Activated CD4-positive, CD25-positive, alpha-beta regulatory T cell (primary cell): ENCODE results near the gene NPPA.

Experiments
- DNase-seq, 4 experiments: peaks; one replicate each; lab custom pipeline; 2025; lab: John Stamatoyannopoulos, UW

NPPA gene

DNA sequence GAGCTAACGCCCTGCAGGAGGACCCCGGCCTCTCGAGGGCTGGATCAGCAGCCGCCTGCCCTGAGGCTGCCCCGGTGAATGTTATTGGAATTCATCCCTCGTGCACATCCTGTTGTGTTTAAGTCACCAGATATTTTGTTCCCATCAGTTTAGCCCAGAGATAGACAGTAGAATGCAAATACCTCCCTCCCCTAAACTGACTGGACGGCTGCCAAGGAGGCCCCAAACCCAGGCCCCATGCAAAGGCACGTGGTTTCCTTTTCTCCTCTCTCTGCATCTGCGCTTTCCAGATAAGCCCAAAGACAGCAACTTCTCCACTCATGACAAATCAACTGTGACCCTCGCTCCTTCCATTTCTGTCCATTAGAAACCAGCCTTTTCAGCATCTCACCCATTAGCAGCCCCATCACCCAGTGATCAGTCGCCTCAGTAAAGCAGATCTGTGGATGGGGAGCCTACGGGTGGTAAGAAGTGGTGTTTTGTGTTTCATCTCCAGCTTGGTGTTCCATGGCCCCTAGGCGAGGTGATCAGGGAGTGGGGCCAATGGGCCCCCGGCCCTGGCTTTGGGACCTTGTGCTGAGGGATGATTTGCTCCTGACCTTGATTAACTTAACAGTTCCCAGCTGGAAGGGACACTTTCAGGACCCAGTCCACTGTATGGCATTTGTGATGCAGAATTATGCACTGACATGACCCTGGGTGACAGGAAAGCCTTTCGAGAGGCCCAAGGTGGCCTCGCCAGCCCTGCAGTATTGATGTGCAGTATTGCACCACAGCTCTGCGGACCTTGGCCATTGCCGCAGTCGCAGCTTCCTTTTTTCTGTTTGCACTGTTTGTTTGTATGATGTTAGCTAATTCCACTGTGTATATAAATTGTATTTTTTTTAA is 5.2 kb downstream of the NPPA start:
- no peak for DNase-seq

DNA sequence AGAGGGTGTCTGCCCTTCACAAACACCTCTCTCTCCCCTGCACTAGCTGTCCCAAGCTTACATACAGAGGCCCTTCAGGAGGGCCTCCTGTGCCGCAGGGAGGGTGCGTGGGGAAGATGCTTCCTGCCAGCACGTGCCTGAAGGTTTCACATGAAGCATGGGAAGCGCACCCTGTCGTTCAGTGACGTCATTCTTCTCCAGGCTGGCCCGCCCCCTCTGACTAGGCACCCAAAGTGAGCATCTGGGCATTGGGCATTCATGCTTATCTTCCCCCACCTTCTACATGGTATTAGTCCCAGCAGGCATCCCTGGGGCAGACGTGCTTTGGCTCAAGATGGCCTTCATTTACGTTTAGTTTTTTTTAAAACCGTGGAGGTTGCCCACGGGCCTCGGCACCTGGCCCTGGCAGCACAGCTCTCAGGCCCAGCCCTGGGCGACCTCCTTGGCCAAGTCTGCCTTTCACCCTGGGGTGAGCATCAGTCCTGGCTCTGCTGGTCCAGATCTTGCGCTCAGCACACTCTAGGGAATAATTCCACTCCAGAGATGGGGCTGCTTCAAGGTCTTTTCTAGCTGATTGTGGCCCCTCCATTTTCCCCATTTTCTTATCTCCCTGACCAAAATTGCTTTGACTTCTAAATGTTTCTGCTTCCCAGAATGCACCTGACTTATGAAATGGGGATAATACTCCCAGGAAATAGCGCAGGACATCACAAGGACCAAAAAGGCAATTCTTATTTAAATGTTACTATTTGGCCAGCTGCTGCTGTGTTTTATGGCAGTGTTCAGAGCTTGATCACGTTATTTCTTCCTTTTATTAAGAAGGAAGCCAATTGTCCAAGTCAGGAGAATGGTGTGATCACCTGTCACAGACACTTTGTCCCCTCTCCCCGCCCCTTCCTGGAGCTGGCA is 6.1 kb downstream of the NPPA start:
- no peak for DNase-seq

DNA sequence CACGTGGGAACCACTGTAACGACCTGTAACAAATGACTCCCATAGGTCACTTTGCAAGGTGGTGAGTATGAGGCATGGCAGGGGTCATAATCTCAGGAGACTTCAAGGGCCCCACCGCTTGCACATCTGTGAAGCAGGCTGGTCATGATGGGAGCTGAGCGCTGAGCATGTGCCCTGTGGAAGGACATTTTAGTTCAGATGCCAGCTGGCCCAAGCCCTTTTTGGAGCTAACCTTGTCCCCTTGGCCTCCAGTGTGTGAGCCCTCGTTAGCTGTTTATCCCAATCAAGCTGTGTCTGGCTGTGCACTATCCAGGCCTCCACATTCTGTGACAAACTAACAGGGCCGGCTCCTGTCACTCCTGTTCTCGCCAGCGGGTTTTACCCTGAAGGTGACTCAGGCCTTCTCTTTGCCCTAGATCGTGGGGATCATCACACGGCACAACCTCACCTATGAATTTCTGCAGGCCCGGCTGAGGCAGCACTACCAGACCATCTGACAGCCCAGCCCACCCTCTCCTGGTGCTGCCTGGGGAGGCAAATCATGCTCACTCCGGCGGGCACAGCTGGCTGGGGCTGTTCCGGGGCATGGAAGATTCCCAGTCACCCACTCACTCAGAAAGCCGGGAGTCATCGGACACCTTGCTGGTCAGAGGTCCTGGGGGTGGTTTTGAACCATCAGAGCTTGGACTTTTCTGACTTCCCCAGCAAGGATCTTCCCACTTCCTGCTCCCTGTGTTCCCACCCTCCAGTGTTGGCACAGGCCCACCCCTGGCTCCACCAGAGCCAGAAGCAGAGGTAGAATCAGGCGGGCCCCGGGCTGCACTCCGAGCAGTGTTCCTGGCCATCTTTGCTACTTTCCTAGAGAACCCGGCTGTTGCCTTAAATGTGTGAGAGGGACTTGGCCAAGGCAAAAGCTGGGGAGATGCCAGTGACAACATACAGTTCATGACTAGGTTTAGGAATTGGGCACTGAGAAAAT is 7.6 kb downstream of the NPPA start:
- no peak for DNase-seq

DNA sequence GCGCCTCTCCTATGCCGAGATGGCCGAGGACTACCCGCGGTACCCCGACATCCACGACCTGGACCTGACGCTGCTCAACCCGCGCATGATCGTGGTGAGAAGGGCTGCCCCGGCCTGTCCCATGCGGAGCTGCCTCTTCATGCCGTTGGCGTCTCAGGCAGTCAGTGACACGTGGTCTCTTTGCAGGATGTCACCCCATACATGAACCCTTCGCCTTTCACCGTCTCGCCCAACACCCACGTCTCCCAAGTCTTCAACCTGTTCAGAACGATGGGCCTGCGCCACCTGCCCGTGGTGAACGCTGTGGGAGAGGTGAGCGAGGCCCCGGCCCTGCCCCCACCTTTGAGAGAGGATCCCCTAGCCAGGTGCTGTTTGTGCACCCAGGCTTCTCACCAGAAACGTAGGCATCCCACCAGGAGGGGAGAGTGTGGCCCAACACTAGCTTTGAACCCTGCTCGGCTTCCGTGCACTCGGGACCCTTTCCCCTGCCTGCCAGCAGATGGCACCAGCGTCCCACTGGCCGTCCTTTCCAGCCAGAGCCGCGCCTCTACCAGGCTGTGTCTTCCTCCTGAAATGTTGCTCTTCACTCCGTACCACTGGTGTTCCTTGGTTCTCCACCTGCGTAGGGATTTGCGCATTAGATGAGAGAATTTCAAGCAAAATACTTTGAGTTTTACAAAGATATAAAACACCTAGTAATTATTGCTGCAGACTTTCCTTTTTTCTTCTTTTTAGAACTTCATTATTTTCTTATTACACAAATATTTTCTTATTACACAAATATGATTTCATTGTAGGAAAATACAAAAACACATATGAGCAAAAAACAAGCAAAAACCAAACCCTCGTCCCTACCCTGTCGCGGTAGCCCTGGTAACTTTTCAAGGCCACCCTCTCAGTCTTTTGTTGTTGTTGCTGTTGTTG is 9.0 kb downstream of the NPPA start:
- peak; percentile 32 to 64 (median 56) for DNase-seq

DNA sequence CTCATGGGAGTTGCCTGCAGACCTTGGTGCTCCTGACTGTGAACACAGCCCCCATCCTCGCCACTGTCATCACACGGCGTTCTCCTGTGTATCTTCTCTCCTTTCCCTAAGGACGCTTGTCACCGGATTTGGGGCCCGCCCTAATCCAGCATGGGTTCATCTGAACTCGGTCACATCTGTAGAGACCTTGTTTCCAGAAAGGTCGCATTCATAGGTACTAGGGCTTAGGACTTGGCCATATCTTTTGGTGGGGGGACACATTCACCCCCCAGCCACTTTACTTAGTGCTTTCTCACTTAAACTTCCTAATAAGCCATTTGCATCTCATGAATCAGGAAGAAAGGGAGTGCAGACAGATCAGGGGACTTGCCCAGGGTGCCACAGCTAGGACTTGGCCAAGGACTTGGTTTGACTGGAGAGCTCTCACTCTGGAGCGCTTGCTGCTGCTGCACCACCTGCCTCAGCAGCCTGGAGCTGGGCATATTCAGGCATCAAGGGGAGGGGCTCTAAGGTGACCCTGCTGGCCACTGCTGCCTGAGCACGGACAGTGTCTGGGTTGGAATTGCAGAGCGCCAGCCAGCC is 9.7 kb downstream of the NPPA start:
- no peak for DNase-seq

DNA sequence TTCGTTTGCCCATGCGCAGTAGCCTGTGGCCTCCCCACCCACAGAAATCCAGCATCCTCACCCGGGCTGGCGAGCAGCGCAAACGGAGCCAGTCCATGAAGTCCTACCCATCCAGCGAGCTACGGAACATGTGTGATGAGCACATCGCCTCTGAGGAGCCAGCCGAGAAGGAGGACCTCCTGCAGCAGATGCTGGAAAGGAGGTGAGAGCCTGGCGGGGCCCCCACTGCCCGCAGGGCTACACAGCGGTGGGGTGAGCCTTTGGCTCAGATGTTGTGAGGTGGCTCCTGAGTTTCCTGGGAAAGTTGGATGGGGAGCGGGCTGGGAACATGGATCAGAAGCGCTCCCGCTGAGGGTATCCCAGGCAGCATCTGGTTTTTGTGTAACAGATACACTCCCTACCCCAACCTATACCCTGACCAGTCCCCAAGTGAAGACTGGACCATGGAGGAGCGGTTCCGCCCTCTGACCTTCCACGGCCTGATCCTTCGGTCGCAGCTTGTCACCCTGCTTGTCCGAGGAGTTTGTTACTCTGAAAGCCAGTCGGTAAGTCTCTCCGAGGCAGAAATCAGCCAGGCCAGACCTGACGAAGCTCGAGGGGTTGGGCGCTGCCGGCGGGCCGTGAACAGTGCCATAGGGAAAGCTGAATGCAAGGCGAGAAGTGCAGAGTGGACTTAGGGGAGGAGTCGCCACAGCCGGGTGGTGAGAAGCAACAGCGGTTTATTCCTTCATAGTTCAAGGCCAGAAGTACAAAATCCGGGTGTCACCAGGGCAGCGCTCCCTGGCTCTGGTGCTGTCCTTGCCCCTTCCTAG is 10.4 kb downstream of the NPPA start:
- DNase-seq: no peak

DNA sequence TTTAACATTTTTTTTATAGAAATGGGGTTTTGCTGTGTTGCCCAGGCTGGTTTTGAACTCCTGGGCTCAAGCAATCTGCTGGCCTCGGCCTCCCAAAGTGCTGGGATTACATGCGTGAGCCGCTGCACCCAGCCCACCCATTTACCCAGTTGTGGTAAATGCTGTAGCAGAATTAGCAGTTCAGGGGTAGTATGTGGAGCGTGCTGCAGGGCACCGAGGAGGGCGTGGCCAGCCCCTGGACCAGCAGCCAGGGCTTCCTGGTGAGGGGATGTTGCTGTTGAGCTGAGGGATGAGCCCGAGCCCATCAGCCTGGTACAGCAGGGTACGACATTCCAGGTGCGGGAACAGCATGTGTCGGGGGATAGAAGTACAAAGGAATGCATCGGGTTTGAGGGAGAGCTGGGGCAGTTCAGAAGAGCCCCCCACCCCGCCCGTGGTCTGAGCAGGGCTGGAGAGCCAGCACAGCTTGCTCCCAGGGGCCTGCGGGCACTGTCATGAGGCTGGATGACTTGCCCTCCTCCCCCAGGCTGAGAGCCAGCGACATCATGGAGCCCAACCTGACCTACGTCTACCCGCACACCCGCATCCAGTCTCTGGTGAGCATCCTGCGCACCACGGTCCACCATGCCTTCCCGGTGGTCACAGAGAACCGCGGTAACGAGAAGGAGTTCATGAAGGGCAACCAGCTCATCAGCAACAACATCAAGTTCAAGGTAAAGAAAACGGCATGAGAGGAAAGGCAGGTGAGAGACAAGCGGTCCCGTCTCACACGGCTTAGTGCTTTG is 11.9 kb downstream of the NPPA start:
- no peak for DNase-seq

DNA sequence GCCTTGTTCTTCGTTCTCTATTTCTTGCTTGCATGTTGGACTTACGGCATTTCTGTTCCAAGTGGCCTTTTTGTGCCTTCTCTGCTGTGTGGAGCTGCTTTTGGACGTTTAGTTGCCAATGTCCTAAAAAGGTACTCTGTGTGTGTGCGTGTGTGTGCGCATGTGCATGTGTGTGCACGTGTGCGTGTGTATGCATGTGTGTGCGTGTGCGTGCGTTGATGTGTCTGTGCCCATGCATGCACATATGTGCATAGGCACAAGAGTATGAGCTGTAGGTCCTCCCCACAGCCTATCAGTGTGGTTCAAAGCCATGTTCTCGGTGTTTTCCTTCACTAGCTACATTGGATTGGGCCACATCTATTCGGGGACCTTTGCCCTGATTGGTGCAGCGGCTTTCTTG is 13.7 kb downstream of the NPPA start:
- no peak for DNase-seq

DNA sequence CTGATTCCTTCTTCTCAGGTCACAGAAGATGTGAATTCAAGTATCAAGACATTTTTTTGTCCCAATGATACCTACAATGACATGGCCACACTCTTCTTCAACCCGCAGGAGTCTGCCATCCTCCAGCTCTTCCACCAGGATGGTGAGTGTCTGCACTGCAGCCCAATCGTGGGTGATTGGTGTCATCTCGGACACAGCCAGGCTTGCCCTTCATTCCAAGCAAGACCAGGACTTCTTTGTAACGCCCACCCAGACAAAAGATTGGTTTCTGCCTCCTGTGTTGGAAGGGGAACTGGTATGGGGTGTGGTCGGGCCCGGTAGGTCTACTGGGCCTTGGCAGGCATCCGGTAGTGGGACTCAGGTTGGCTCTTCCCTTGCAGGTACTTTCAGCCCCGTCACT is 14.1 kb downstream of the NPPA start:
- no peak for DNase-seq

DNA sequence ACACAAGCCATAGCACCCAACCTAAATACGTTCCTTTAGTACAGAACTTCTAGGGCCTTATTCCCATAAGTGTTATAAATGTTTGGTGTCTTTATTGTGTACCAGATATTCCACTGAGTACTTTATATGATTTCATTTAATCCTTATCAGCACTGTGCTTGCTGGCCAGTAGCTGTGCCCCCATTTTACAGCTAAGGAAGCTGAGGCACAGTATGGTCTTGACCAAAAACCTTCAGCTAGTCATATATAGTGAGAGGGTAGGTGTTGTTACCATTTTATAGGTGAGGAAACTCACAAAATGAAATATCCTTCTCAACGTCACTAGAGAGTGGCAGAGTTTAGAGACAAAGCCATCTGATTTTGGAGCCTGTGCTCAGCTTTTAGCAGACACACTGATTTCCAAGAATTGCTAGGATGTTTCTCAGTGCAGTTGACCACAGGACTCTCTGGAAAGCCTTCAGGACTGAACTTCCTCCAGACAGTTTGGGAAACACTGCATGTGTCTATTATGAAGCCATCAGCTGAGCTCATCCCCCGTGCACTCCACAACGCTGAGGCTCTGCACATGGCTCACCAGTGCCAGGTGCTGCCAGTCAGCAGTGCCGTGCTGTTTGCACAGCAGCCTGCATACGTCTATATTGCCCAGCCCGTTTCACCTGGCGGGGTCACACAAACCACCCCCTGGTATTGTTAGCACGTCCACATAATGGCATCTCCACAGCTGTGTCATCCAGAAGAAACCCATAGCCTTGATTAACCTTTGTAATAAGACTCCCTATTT is 15.4 kb downstream of the NPPA start:
- DNase-seq: no peak

DNA sequence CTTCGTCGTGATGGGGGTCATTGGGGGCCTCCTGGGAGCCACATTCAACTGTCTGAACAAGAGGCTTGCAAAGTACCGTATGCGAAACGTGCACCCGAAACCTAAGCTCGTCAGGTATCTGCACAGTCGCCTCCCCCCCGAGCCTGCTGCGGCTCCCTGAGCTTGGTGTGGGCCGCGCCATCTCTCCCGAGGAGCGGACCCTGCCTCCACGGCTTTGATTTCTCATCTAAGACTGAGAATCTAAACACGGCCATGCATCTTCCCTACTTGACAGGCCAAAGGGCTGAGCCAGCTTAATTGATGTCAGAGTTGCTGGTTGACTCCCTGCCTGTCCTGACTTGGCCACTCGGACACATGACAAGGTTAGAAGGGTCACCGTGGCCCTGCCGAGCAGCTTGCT is 19.1 kb downstream of the NPPA start:
- no peak for DNase-seq

DNA sequence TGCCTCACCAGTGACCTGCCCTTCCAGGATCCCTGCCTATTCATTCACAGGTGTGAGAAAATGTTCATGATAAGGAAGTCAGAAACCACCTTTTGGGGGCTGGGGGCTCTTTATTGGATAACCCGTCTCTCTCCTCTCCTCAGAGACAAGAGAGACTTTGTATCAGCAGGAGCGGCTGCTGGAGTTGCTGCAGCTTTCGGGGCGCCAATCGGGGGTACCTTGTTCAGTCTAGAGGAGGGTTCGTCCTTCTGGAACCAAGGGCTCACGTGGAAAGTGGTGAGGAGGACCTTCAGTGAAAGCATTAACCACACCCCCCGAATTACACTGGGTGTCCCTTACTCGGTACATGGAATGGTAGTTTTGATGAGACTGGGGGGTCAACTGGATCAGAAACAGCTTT is 20.6 kb downstream of the NPPA start:
- DNase-seq: no peak

DNA sequence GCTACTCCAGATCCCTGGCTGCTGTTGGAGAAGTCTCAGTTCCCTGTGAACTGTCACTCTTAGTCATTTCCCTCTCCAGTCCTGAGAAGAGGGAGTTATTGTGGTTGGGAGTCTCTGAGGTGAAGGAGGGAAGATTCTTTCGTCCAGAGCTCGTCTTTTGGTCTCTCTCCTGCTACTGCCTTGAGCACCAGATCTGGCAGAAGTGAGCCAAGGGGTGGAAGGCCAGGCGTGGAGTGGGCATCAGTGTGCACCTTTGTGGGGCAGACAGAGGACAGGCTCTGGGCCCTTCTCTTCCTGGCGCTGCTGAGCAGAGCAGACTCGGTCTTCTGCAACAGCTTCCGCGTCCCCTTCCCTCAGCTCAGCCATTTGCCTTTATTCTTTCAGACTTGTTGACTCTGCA is 22.5 kb downstream of the NPPA start:
- no peak for DNase-seq

DNA sequence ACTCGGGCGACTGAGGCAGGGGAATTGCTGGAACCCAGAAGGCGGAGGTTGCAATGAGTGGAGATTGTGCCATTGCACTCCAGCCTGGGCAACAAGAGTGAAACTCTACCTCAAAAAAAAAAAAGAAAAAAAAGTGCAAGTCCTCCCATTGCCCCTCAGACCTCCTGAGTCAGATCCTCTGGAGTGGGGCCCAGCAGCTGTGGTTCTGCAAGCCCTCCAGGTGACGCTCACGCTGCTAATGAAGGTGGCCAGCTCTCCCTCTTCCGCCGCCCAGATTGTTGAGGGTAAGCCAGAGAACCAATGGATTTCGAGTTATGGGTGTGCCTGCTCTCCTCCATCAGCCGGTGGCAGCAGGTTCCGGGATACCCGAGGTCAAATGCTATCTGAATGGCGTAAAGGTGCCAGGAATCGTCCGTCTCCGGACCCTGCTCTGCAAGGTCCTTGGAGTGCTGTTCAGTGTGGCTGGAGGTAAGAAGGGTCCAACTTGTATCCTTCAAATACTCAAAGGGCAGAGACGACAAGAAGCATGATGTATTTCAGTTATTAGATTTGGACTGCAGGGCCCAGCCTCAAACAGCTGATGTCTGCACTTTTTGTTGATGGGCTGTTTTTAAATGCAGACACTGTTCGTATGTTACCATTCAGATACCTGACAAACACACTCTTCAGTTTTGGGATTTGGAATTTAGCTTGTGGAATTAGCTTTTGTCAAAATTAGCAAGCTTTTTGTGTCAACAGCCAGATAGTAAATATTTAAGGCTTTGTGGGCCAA is 24.0 kb downstream of the NPPA start:
- DNase-seq: no peak

DNA sequence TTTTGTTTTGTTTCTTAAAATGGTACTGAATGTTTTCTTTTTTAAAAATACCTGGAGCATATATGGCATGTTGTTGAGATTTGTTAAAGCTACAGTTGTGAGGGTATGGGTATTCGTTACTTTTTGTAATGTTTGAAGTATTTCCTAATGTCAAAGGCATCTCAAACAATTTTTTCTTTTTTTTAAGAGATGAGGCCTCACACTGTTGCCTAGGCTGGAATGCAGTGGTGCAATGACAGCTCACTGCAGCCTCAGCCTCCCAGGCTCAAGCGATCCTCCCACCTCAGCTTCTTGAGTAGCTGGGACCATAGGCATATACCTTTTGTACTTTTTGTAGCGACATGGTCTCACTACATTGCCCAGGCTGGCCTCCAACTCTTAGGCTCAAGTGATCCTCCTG is 25.5 kb downstream of the NPPA start:
- no peak for DNase-seq

DNA sequence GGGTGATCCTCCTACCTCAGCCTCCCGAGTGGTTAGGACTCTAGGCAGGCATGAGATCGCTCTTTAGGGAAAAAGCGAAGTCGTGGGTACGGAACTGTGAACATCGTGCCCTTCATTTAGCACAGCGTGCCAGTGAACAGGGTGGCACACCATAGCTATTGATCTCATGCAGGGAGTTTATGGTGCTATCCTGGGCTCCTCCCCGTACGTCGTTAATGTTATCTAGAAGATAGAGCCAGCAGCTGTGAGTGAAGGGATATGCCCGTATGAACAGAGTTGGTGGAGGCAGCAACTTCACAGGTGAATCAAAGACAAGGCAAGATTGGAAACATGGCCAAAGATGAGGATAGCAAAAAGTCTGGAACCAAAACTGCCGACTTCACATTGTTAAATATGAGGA is 30.4 kb downstream of the NPPA start:
- no peak for DNase-seq

DNA sequence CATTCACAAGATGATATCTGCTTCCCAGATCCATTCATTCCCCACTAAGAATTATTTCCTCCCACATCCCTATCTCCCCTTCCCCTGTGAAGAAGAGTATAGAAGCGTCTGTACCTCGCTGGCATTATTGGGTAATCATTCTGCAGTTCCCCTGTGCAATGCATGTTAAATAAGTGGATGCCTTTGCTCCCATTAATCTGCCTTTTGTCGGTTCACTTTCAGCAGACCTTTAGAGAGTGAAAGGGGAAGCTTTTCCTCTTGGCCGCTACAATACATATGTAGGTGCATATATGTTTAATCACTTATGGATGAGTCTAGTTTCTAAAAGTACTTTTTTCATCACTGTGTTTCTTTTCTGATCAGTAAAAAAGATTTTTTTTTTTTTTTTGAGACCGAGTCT is 34.6 kb downstream of the NPPA start:
- no peak for DNase-seq
